ENCODE data around the gene KRTAP10-5.

Gene KRTAP10-5

DNA sequence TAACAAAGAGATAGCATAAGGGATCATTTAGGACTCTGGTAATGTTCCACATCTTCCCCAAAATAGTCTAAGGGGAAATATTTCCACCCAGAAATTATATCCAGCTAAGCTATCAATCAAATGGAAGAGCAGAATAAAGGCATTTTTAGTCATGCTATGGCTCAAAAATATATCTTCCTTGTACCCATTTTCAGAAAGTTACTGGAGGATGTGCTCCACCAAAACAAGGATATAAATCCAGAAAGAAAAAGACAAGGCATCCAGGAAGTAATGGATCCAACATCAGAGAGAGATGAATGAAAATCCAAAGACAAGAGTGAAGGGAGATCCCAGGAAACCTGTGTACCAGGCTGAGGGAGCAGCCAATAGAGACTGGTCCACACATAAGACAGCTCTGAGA is 28.8 kb upstream of the KRTAP10-5 start:
- H3K79me1 ChIP-seq (ENCODE audit: low read length) = no peaks in the 10 kb centered on the region
- no peak overlapping the region for H3K4me2 ChIP-seq (ENCODE audit: low read length)
- H3K4me1 ChIP-seq (ENCODE audit: control insufficient read depth, low read depth, low read length) = no peaks in the 10 kb centered on the region
- no peak for DNase-seq
- no peaks in the 10 kb centered on the region for H3K36me3 ChIP-seq (ENCODE audit: control insufficient read depth, insufficient read depth, low read length)
- no peak overlapping the region for H3K23ac ChIP-seq (ENCODE audit: low read length)
- H3K56ac ChIP-seq (ENCODE audit: low read length) = no peak overlapping the region
- H2BK5ac ChIP-seq (ENCODE audit: low read length) = no peak overlapping the region
- no peak overlapping the region for H3K4ac ChIP-seq (ENCODE audit: low read depth, low read length)
- no peak overlapping the region for H3K9ac ChIP-seq (ENCODE audit: low read length)
- H2BK120ac ChIP-seq (ENCODE audit: low read depth, low read length) = no peak overlapping the region
- H3K27me3 ChIP-seq (ENCODE audit: insufficient read depth, low read length, poor library complexity) = no peaks in the 10 kb centered on the region
- no peaks in the 10 kb centered on the region for H3K79me2 ChIP-seq (ENCODE audit: control insufficient read depth, insufficient read depth, low read length)
- H2AK5ac ChIP-seq (ENCODE audit: low read length) = no peak overlapping the region
- no peak overlapping the region for H3K27ac ChIP-seq (ENCODE audit: low read depth, low read length)
- H2BK15ac ChIP-seq (replicated peaks; ENCODE audit: low read depth) = no peak overlapping the region
- H3K18ac ChIP-seq (ENCODE audit: low read length) = no peak overlapping the region
- no peak overlapping the region for H3K4me3 ChIP-seq (ENCODE audit: low read length)
- H4K8ac ChIP-seq (ENCODE audit: low read depth, low read length) = no peak overlapping the region
- H4K5ac ChIP-seq (ENCODE audit: low read length) = no peak overlapping the region

DNA sequence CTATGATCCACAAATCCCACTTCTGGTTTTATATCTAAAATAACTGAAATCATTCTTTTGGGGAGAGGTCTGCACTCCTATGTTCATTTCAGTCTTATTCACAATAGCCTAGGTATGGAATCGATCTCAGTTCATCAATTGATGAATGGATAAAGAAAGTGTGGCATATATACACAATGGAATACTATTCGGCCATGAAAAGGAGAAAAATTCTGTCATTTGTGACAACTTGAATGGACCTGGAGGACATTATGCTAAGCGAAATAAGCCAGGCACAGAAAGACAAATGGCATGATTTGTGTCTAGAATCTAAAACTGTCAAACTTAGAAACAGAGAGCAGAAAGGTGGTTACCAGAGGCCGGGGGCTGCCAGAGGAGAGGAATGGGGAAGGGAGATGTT is 26.1 kb upstream of the KRTAP10-5 start:
- H3K56ac ChIP-seq (ENCODE audit: low read length) = no peak overlapping the region
- H4K5ac ChIP-seq (ENCODE audit: low read length) = no peak overlapping the region
- no peaks in the 10 kb centered on the region for H3K79me1 ChIP-seq (ENCODE audit: low read length)
- H3K27ac ChIP-seq (ENCODE audit: low read depth, low read length) = no peak overlapping the region
- H3K4me3 ChIP-seq (ENCODE audit: low read length) = no peak overlapping the region
- H2BK15ac ChIP-seq (replicated peaks; ENCODE audit: low read depth) = no peak overlapping the region
- H3K18ac ChIP-seq (ENCODE audit: low read length) = no peak overlapping the region
- no peak overlapping the region for H3K9ac ChIP-seq (ENCODE audit: low read length)
- H3K79me2 ChIP-seq (ENCODE audit: control insufficient read depth, insufficient read depth, low read length) = no peaks in the 10 kb centered on the region
- DNase-seq = no peak
- H3K27me3 ChIP-seq (ENCODE audit: insufficient read depth, low read length, poor library complexity) = no peaks in the 10 kb centered on the region
- H3K23ac ChIP-seq (ENCODE audit: low read length) = no peak overlapping the region
- H3K4me2 ChIP-seq (ENCODE audit: low read length) = no peak overlapping the region
- H2AK5ac ChIP-seq (ENCODE audit: low read length) = no peak overlapping the region
- no CpG with 5 or more reads among the region's 4 CpGs for WGBS (ENCODE audit: extremely low coverage, insufficient coverage, low lambda C conversion rate)
- H3K4ac ChIP-seq (ENCODE audit: low read depth, low read length) = no peak overlapping the region
- no peak overlapping the region for H4K8ac ChIP-seq (ENCODE audit: low read depth, low read length)
- H3K36me3 ChIP-seq (ENCODE audit: control insufficient read depth, insufficient read depth, low read length) = no peaks in the 10 kb centered on the region
- no peak overlapping the region for H2BK120ac ChIP-seq (ENCODE audit: low read depth, low read length)
- H3K4me1 ChIP-seq (ENCODE audit: control insufficient read depth, low read depth, low read length) = no peaks in the 10 kb centered on the region
- H2BK5ac ChIP-seq (ENCODE audit: low read length) = no peak overlapping the region

DNA sequence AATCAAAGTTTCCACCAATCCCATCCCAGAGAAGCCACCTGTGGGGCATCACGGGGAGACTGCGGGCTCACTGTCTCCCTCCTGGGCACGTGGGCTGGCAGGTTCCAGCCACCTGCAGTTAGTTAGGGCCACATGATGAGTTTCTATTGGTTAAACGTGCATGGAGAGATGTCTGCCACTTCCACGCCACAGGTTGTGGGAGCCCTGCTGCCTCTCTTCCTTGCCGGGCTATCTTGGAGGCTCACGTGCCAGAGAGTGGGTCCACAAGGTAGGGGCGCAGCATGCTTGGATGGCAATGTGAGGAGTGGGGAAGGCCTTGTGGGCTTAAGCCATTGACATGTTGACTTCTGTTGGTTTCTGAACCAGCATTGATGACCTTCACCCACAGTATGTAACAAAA is 23.5 kb upstream of the KRTAP10-5 start:
- H3K4me1 ChIP-seq (ENCODE audit: control insufficient read depth, low read depth, low read length) = no peaks in the 10 kb centered on the region
- H3K36me3 ChIP-seq (ENCODE audit: control insufficient read depth, insufficient read depth, low read length) = no peaks in the 10 kb centered on the region
- H3K27ac ChIP-seq (ENCODE audit: low read depth, low read length) = no peak overlapping the region
- H3K18ac ChIP-seq (ENCODE audit: low read length) = no peak overlapping the region
- H3K9ac ChIP-seq (ENCODE audit: low read length) = no peak overlapping the region
- H2BK15ac ChIP-seq (replicated peaks; ENCODE audit: low read depth) = no peak overlapping the region
- no peak overlapping the region for H4K5ac ChIP-seq (ENCODE audit: low read length)
- H2BK5ac ChIP-seq (ENCODE audit: low read length) = no peak overlapping the region
- no peaks in the 10 kb centered on the region for H3K79me2 ChIP-seq (ENCODE audit: control insufficient read depth, insufficient read depth, low read length)
- H3K23ac ChIP-seq (ENCODE audit: low read length) = no peak overlapping the region
- no peak overlapping the region for H3K4me2 ChIP-seq (ENCODE audit: low read length)
- no peak overlapping the region for H3K4me3 ChIP-seq (ENCODE audit: low read length)
- no peak overlapping the region for H2BK120ac ChIP-seq (ENCODE audit: low read depth, low read length)
- H3K27me3 ChIP-seq (ENCODE audit: insufficient read depth, low read length, poor library complexity) = no peaks in the 10 kb centered on the region
- no peak overlapping the region for H2AK5ac ChIP-seq (ENCODE audit: low read length)
- no peaks in the 10 kb centered on the region for H3K79me1 ChIP-seq (ENCODE audit: low read length)
- no CpG with 5 or more reads among the region's 8 CpGs for WGBS (ENCODE audit: extremely low coverage, insufficient coverage, low lambda C conversion rate)
- no peak overlapping the region for H3K4ac ChIP-seq (ENCODE audit: low read depth, low read length)
- H4K8ac ChIP-seq (ENCODE audit: low read depth, low read length) = no peak overlapping the region
- no peak overlapping the region for H3K56ac ChIP-seq (ENCODE audit: low read length)
- no peak for DNase-seq

DNA sequence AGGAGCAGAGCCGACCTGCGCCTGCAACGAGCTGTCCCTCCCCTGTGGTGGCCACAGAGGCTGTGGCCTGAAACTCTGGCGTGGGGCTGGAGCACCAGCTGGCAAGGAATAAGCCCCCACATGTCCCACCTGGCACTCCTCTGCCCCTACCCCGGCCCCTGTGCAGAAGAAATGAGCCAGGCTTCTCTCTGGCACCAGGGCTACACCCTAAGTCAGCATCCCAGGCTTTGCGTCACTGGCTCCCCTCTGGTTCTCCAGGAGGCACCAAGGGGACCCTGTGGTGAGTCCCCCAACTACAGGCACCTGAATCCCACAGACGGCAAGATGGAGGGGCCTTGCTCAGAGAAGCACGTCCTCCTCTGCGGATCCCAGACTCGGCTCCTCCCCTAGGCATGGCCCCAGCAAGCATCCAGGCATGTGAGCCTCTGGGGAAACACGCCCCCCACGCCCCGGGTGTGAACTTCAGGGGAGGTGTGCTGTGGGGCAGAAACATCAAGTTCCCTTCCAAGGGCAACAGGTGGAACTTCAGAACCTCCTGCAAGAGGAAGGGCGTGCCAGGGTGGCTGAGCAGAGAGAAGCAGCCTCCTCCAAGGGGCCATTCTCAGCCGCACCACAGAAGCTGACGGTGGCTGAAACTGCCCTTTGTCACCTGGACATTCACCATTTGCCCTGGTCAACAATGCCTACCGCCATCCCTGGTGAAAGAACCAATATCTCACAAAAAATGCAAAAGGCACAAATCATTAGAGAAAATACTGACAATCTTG is 22.9 kb upstream of the KRTAP10-5 start:
- Histone ChIP-seq H3K27ac (ENCODE audit: low read depth, low read length) (no peak overlapping the region), H2BK15ac (replicated peaks; ENCODE audit: low read depth) (no peak overlapping the region), H3K79me2 (ENCODE audit: control insufficient read depth, insufficient read depth, low read length) (no peaks in the 10 kb centered on the region), H3K4me1 (ENCODE audit: control insufficient read depth, low read depth, low read length) (no peaks in the 10 kb centered on the region), H3K79me1 (ENCODE audit: low read length) (no peaks in the 10 kb centered on the region), H3K4me3 (ENCODE audit: low read length) (no peak overlapping the region), H3K4me2 (ENCODE audit: low read length) (no peak overlapping the region), H2BK120ac (ENCODE audit: low read depth, low read length) (no peak overlapping the region), H3K23ac (ENCODE audit: low read length) (no peak overlapping the region), H3K56ac (ENCODE audit: low read length) (no peak overlapping the region), H3K18ac (ENCODE audit: low read length) (no peak overlapping the region), H3K36me3 (ENCODE audit: control insufficient read depth, insufficient read depth, low read length) (no peaks in the 10 kb centered on the region), H4K8ac (ENCODE audit: low read depth, low read length) (no peak overlapping the region), H3K4ac (ENCODE audit: low read depth, low read length) (no peak overlapping the region), H3K27me3 (ENCODE audit: insufficient read depth, low read length, poor library complexity) (no peaks in the 10 kb centered on the region), H2AK5ac (ENCODE audit: low read length) (no peak overlapping the region), H2BK5ac (ENCODE audit: low read length) (no peak overlapping the region), H3K9ac (ENCODE audit: low read length) (no peak overlapping the region), H4K5ac (ENCODE audit: low read length) (no peak overlapping the region)
- WGBS (ENCODE audit: extremely low coverage, insufficient coverage, low lambda C conversion rate) = no CpG with 5 or more reads among the region's 17 CpGs
- no peak for DNase-seq

DNA sequence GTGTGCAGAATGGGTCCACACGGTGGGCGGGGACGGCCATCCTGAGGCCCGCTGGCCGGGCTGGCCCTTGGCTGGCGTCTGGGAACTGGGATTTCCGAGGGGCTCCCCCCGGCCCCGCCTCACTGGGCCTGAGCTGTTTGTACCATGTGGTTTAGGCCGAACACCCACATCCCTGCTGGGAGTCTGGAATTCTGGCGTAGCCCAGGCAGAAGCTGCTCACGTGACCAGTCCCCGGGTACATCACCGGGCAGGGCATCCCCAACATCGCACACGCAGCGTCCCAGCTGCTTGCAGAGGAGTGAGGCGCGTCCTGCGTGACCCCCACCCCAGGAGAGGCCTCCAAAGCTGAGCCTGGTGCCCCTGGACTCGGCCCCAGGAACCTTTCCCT is 22.1 kb upstream of the KRTAP10-5 start:
- no CpG with 5 or more reads among the region's 21 CpGs for WGBS (ENCODE audit: extremely low coverage, insufficient coverage, low lambda C conversion rate)
- Histone ChIP-seq H3K27ac (ENCODE audit: low read depth, low read length) (no peak overlapping the region), H3K9ac (ENCODE audit: low read length) (no peak overlapping the region), H4K5ac (ENCODE audit: low read length) (no peak overlapping the region), H3K4me3 (ENCODE audit: low read length) (no peak overlapping the region), H3K4me2 (ENCODE audit: low read length) (no peak overlapping the region), H3K79me2 (ENCODE audit: control insufficient read depth, insufficient read depth, low read length) (no peaks in the 10 kb centered on the region), H2AK5ac (ENCODE audit: low read length) (no peak overlapping the region), H3K23ac (ENCODE audit: low read length) (no peak overlapping the region), H3K56ac (ENCODE audit: low read length) (no peak overlapping the region), H3K79me1 (ENCODE audit: low read length) (no peaks in the 10 kb centered on the region), H2BK120ac (ENCODE audit: low read depth, low read length) (no peak overlapping the region), H3K4ac (ENCODE audit: low read depth, low read length) (no peak overlapping the region), H3K27me3 (ENCODE audit: insufficient read depth, low read length, poor library complexity) (no peaks in the 10 kb centered on the region), H3K18ac (ENCODE audit: low read length) (no peak overlapping the region), H4K8ac (ENCODE audit: low read depth, low read length) (no peak overlapping the region), H2BK5ac (ENCODE audit: low read length) (no peak overlapping the region), H3K36me3 (ENCODE audit: control insufficient read depth, insufficient read depth, low read length) (no peaks in the 10 kb centered on the region), H3K4me1 (ENCODE audit: control insufficient read depth, low read depth, low read length) (no peaks in the 10 kb centered on the region), H2BK15ac (replicated peaks; ENCODE audit: low read depth) (no peak overlapping the region)
- DNase-seq = no peak
